Measurements from ENCODE around the gene KLB.

- TF ChIP-seq ZNF274 (IDR thresholded peaks at IDR 0.05; ENCODE audit: low read depth, low read length): no peak
- TF ChIP-seq YY1 (IDR thresholded peaks at IDR 0.05; ENCODE audit: insufficient read depth, insufficient read length): no peak
- no peak for TF ChIP-seq SUZ12 (IDR thresholded peaks at IDR 0.05; ENCODE audit: extremely low read depth, insufficient read depth, insufficient read length)
These were observed 52.0 kb downstream of the KLB start, which contains the start of the genes LIAS and RPL9 for GRCh38 chr4:39458505-39459300.
